HuH-7 (cell line): Measurements from ENCODE around the gene HOTAIR.

ENCODE experiments used
- DNase-seq: peaks from one replicate; pipeline ENCODE4 v3.0.0; 2011; ENCODE audit warnings: low spot score

The HOTAIR gene

DNA sequence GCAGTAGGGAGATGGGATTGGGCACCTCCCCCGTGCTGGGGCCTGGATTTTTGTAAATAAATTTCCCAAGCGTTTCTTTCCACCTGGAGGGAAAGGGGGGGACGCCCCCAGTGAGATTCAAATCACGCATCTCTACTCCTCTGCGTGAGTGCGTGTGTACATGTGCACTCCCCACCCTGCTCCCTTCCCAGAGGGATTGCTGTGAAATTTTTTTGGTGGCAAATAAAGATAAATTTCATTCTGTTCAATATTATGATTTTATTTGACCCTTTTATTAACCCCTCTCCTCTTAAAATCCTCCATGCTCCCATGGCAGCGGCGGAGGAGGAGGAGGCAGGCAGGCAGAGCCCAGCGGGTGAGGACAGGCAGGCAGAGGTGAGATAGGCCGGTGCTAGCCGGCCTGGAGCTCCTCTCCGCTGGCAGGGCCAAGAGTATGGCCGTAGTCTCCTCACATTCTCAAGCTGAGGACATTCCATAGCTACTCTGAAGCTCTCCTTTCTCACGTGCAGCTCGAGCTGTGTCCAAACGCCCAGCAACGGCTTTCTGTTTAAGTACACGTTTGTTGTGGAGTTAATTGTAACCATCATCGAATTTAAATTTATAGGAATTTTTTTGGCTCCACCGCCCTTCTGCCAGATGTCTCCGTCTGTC lies 1.5 kb upstream of the HOTAIR start:
- DNase-seq, result no peak

DNA sequence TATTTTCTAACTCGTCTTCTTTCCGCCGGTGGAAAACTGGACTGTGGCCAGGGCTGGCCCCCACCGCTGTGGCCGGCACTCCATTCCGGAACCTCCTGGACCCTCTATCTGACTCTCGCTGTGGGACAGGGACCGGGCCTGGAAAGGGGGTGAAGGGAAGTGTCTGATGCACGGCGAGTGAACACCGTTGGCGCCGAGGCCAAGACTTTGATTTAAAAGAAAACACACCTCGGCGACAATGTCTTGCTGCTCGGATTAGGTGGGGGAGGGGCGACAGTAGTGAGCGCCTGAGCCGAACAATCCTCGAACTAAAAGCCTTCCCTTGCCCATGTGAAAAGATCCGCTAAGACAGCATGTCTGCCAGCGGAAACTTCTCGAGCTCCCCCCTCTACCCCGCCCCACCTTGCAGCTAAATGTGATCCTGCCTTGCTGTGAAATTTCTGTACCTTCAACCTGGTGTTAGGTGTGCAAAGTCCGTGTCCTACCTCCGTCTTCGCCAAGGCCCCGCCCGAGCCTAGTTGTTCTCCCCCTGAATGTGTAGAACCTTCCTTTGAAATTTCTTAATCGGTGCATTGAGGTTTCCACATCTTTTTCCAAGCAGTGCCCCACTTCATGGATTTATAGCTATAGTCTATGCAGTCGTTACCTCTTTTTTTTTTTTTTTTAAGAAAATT lies 862 bp upstream of the HOTAIR start:
- DNase-seq, result no peak

DNA sequence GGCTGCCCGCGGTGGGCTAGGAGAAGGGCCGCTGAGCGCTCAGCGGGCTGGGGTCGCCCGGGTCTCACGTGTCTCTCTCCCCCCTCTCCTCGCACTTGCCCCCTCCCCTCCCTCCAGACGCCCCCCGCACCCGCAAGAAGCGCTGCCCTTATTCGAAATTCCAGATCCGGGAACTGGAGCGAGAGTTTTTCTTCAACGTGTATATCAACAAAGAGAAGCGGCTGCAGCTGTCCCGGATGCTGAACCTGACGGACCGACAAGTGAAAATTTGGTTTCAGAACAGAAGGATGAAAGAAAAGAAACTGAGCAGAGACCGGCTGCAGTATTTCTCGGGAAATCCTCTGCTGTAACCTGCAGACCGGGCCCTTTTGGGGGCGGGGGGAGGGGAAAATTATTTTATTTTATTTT lies 314 bp upstream of the HOTAIR start:
- no peak for DNase-seq

DNA sequence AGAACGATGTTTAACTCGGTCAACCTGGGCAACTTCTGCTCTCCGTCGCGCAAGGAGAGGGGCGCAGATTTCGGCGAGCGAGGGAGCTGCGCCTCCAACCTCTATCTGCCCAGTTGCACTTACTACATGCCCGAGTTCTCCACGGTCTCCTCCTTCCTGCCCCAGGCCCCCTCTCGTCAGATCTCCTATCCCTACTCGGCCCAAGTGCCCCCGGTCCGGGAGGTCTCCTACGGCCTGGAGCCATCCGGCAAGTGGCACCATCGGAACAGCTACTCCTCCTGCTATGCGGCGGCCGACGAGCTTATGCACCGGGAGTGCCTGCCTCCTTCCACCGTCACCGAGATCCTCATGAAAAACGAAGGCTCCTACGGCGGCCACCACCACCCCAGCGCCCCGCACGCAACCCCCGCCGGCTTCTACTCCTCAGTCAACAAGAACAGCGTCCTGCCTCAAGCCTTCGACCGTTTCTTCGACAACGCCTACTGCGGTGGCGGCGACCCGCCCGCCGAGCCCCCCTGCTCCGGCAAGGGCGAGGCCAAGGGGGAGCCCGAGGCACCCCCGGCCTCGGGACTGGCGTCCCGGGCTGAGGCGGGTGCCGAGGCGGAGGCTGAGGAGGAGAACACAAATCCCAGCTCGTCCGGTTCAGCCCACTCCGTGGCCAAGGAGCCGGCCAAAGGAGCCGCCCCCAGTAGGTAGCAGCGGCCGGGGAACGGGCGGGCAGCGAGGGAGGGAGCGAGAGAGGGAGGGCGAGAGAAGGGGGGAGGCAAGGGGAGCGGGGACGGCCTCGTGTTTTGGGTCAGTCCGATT lies 1.3 kb downstream of the HOTAIR start:
- no peak for DNase-seq

DNA sequence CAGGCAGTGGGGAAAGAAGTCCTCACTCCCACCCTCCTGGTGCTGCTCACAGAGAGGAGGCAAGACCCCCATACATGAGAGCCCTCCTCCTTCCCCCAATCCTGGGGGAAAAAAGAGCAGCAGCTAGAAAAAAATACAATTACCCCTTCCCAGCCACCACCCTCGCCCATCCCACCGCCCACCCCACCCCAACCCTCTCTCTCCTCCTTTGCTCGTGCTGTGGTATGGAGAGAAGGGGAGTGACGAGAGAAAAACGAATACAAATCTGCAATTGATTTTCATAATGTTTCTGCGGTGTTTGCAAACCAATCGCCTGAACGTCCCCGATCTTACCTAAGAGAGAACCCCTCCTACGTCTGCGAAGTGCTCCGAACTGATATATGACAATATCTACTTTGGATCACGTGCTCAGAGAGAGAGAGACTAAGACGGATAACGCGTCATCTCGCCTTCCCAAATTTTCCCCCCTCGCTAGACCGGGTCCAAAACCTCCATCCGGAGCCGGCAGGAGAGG lies 2.0 kb downstream of the HOTAIR start, which contains the start of gene HOXC11:
HOXC11 (plus strand) TSS at position 405 of the 514 bp plus-strand sequence. CDS start 116 bp downstream, outside the sequence.
- DNase-seq, result no peak

DNA sequence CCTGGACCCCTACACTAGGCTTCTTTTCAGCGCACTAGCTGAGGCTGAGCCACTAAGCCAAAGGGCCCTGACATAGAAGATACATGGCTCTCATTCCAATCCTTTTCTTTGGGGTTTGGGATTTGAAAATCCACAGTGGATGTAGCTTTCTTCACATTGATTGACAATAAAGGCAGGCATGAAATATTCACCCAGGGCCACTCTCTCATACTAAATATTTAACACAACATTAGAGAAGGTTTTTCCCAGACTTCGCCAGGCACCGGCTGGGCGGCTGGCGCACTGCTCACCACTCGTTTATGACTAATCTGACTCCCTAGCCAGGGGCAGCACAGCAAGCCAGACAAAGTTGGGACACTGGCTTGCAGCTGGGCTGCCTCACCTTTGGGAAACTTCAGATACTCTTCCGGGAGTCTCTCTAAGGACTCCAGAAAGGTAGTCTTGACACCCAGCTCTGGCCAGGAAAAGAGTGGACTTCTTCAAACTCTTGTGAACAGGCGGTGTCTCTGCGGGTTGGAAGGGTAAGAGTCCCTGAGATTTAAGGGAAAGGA lies 2.5 kb downstream of the HOTAIR start:
- DNase-seq, result no peak

DNA sequence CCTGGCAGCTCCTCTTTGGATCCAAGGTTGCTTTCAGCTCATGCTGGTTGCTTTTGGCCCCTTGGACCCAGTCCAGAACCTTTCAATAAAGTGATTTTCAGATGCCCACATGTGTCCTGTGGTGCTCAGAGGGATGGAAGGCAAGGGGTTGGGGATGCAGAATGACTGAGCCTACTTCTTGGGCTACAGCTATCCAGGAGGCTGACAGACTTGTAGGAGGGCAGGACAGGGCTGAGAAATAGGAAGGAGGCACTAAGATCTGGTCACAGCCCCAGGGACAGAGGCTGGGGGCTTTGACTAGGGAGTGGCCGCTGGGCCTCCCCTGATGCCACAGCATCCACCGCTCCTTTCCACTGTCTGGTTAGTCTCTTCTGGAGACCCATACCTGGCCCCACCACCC lies 3.1 kb downstream of the HOTAIR start:
- no peak for DNase-seq

DNA sequence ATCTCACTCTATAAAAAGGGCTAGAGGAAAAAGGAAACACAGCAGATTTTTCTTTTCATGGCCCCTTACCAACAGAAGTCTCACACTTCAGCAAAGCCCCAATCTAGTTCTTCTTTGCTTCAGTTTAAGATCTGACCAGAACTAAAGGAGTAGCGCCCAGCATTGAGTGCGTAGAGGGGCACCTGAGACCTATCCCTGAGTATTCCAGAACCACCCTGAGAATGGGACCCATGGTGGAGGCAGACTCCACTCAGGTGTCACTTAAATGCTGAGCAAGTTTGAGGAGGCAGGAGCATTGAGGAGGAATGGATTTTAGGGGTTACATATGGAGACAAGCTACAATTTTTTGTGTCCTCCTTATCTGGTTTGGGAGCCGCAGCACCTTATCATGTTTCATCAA lies 3.6 kb downstream of the HOTAIR start:
- DNase-seq, result no peak

DNA sequence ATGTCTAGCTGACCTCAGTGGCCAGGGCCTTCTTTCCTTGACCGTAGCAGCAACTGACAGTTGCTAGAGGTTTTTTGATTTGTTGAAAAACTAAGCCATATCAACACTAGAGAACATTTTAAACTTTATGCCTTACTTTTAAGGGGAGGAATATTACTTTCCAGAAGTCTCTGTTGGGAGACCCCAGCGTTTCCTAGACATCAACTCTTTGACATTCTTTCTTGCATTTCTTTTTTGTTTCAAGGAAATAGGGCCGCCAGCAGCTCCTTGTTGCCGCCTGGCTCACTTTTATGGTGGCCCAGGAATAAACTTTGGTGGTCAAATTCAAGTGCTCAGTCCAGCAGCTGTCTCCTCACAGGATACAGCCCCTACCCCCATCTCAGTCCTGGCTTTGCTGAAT lies 4.3 kb downstream of the HOTAIR start:
- DNase-seq, result no peak

DNA sequence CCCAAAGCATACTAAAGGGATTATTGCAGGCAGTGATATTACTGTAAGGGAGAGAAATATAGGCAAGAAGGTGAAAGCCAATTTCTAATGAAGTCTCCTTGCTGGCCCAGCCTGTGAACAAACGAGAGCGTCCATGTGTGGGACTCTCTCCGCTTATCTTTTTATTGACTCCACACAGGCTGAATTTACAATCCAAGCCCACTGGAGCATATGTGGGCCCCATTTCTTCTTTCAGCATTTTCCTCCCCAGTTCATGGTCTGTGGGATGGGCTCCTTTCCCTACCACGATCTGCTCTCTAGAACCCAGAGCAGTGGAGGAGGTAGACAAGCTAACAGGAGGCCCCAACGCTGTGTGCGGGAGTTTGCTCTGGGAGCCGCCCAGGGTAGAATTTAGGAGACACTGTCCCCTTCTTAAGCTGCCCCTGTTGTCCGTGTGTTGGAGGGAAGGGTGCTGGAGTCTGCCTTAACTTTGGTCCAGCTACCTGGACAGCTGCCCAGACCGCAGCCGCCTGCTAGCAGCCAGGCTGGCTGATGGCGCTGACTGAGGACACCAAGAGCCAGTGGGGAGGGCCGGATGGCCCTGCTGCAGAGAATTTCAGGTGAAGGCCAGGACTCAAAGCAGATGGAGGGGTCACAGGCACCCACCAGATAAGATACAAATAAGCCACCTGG lies 5.0 kb downstream of the HOTAIR start:
- no peak for DNase-seq

DNA sequence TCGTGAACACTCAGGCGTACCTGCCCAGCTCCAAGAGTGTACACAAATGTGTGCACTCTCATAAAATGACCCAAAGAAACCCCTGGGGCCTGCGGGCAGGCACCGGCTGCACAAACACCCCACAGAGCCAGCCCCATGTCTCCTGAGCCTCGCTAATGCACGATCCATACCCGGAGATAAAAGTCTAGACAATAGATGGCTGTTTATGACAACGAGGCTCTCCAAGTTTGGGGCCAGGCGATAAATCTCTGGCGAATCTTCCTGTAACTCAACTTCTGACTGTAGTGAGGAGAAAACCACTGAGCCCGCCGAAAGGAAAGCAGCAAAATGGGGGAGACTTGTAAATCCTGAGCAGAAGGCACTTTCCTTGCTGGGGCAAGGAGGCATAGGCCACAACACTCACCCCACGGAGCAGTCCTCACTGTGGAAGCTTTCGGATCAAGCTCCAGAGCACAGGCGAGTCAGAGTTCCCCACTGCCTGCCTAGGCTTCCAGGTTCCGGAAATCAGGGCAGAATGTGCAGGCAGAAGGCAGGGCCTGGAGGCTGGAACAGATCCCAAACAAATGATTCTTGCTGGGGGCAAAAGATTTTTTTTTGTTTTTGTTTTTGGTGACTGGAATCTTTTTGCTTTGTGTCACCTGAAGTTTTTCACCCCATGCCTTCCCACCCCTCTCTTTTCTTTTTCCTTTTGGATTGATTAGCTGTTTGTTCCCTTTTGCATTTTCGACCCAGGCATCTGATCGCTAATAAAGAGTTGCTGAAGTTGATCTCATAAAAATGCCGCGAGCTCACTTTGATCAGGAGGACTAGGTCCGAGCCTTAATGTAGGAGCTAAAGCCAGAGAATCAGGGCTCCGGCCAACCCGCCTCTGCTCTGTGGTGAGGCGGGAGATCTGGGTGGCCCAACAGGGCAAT lies 6.3 kb downstream of the HOTAIR start:
- no peak for DNase-seq

DNA sequence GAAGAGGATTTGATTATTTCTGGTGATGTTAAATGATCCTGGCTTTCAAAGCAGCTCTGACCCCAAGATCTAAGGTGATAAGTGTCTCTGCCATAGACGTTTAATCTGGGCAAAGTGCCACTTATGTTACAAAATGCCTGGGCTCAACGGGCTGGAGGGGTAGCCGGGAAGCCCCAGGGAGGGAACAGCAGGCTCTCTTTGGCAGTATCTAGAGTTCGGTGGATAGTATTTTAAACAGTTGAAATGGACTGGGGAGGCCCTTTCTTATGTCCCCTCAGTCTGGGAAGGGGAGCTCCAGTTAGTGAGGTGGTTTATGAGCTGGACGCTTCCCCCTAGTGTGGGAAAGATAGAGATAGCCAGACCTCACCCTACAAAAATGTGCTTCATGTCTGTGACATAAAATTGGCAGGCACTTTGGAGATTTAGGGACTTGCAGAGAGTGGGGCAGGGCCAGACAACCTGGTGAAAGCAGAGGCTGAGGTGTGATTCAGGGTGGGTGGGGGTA lies 7.3 kb downstream of the HOTAIR start:
- no peak for DNase-seq

DNA sequence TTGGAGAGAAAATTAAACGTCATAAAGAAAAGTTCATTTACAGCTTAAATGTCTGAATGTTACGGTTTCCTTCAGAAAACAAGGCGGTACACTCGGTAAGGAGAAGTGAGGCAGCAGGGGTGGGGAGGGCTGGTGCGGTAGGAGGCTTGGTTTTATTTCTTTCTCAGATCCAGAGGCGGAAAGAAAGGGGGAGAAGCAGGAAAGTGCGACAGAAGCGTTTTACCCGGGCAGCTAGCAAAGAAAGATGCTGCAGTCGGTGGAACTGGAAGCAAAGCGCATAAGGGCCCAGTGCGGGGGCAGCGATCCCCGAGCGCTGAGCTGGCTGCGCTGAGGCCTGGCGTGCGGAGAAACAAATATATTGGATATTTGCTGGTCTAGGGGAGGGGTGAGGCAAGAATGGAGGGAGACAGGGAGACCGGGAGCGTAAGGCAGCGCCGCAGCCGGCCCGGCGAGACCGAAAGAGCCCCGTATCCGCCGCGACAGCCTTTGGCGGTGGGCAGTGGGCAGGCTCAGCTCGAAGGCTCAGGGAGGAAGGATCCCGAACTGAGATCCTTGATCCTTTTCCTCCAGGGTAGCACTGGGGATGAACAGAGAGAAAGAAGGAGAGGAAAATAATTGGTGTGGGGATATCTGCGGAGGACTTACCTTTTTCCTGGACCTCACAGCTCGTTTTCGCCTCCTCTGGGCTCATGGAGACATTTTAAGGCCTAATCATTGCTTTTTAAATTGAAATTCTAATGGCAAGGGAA lies 8.2 kb downstream of the HOTAIR start:
- DNase-seq, result no peak

DNA sequence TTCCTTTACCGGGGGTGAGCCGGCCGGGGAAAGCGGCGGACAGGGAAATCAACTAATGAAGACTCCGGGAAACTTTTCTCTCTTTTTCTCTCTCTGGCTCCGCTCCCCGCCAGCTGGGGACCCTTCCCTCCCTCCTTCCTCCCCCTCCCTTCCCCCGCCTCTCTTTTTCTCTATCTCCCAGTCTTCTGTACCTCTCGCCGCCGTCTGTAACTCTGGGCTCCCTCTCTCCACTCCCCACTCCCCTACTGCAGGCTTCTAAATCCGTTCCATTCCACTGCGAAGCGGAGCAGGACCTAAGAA lies 8.7 kb downstream of the HOTAIR start:
- no peak for DNase-seq

DNA sequence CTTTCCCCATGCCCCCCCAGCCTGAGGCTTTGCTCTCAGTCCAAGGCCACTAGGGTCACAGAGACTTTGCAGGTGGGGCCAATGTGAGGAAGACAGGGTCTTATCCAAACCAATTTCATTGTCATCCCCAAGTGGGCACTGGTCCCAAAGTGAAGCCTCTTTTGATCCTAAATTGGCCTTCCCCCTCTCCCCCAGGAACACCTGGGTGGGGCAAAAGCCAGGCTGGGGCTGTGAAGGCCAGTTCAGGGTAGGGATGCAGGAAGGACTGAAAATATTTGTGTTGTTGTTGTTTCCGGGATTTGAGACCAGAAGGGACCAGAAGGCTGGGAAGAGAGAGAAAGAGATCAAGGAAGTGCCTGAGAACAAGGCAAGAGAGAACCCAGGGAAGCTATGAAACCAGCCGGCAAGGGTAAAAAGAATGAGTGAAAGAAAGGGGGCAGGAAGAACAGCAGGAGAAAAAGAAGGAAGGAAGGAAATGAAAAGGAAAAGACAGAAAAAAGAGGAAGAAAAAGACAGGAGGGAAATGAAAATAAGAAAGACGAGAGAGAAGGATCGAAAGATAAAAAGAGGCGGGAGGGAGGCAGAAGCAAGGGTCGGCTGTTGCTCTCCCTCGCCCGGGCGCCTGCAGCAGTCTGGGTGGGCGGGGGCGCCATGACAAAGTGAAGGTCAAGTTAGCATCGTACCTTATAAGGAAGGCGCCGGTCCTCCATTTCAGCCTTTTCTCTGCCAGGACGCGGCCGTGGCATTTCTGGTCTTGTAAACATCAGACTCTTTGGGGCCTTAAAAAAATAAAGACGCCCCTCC lies 9.3 kb downstream of the HOTAIR start:
- no peak for DNase-seq

DNA sequence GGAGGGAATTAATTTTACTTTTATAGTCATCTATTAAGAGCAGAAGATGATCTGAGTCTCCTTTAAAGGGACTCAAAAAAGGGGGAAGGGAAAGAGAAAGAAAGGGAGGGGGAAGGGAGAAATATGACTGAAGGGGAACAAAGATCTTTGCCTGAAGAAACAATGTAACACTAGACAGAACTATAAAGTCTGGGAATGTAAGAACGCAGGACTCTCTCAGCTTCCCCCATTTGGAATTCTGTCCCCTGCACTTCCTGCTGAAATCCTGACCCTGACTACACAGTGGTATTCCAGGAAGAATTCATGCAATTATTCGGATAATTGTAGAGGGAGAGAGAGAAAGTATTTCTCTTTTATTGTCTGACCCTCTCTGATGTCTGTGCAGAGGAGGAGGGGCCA lies 10.4 kb downstream of the HOTAIR start:
- no peak for DNase-seq

DNA sequence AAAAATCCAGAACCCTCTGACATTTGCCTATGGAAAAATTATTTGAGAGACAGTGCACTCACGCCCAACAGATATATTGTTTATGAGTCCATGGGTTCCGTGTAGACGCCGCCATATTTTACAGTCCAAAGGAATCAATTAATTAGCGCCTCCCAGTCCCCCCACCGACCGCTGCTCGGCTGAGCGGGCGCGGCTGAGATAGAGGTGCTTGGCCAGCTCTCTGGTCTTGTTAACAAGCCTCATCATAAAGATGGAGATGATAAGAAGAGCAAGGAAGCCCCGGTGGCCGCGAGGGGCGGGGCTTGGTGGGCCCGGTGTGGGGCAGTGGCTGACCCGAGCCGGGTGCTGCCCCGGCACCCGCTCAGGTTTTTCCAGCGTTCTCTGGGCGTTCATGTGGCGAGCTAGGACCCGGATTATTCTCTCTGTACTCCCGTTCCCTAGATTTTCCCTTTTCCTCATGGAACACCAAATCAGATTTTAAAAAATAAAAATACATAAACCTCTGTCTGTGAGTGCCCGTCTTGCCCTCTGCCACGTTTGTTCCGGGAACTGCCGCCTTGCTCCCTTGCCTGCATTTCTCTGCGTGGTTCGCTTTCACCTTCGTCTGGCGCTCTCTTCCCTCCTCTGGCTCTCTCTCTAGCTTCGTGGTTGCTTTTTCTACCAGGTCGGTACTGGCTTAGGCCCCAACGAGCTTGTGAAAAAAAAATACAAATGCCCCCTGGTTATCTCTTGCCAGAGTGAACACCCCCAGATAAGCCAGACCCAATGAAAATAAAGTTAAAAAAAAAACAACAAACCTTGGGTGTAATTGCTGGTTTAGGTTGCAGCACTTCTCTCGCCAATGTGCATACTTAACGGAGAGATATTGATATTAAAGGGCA lies 11.1 kb downstream of the HOTAIR start:
- no peak for DNase-seq

DNA sequence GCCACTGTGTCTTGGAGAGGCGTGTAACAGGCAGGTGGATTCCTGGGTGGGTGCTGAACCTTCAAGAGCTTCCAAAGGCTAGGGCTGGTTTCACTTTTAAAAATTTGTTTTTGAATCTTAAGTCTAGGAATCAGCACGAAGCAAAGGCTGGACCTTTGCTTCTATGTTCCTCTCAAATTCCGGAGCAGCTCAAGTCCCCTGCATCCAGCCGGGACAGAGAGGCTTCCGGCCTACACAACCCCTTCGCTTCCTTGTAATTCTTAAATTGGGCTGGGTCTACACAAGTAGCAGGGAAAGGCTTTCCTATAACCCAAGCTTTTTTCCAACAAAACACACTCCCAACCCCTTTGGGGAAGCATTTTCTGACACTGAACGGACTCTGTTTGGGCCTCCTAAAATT lies 11.7 kb downstream of the HOTAIR start:
- DNase-seq, result no peak
